Esophagus (tissue), 2 donors: ENCODE measurements around the gene MMP25. TPM values are rescaled to one million over a fixed set of nuclear protein-coding genes. Genes with fewer than 3 reads are reported as not detected.

ENCODE experiments used
- H3K27ac ChIP-seq, 2 donors: one replicate each; pipeline ENCODE4 v1.5.1; 2013; ENCODE audit warnings: low read depth in 2 of 2, mild to moderate bottlenecking in 2 of 2, inconsistent platforms in 1 of 2, low read length in 1 of 2, moderate library complexity in 1 of 2
- H3K27me3 ChIP-seq, 2 donors: one replicate each; pipeline ENCODE4 v1.6.1; 2013; ENCODE audit warnings: low read length in 2 of 2, control low read depth in 1 of 2, mild to moderate bottlenecking in 1 of 2; ENCODE audit not compliant: insufficient read depth in 2 of 2, control insufficient read depth in 1 of 2
- H3K36me3 ChIP-seq, 2 donors: one replicate each; pipeline ENCODE4 v1.6.1; 2013; ENCODE audit warnings: low read length in 1 of 2; ENCODE audit not compliant: control insufficient read depth in 2 of 2, insufficient read depth in 2 of 2
- H3K4me1 ChIP-seq, 2 donors: one replicate each; pipeline ENCODE4 v1.6.1; 2013; ENCODE audit warnings: low read length in 1 of 2; ENCODE audit not compliant: control insufficient read depth in 2 of 2, insufficient read depth in 2 of 2
- H3K4me3 ChIP-seq, 2 donors: one replicate each; pipeline ENCODE4 v1.5.1; 2013; ENCODE audit warnings: low read length in 2 of 2, mild to moderate bottlenecking in 2 of 2, low read depth in 1 of 2, moderate library complexity in 1 of 2
- H3K9me3 ChIP-seq, 2 donors: one replicate each; pipeline ENCODE4 v1.6.1; 2013; ENCODE audit warnings: mild to moderate bottlenecking in 2 of 2, low read depth in 1 of 2, low read length in 1 of 2, moderate library complexity in 1 of 2; ENCODE audit not compliant: control insufficient read depth in 2 of 2, insufficient read depth in 1 of 2
- WGBS, 2 donors: extraction: QIAGEN DNeasy Blood & Tissue Kit; methylation state at CpG; one replicate each; pipeline ENCODE4 v1.1.7; 2013; 5-methylcytosine and 5-hydroxymethylcytosine counted together
- polyA plus RNA-seq, 2 donors: library from polyadenylated mRNA; stranded (reverse); fragments of 200-250 nt; gene quantifications; one replicate each; pipeline ENCODE4 v1.2.3, GENCODE V29; 2013
- donor health status: healthy with polysubstance abuse.
- donor health status: Bipolar disorder and iron deficiency.

The MMP25 gene
- polyA plus RNA-seq, 2 donors = 0.51 to 2.6 TPM

GRCh38 chr16:3022684-3023414 lies 23.5 kb upstream of the MMP25 start:
- Histone ChIP-seq H3K36me3 (peaks cover 5 to 20% of the 10 kb centered on the region in 2 donors), H3K4me3 (peak overlapping the region; percentile 6 to 54), H3K27ac (peak overlapping the region; percentile 96 to 98), H3K27me3 (no peaks in the 10 kb centered on the region), H3K4me1 (peaks cover 8 to 32% of the 10 kb centered on the region in 2 donors), H3K9me3 (no peaks in the 10 kb centered on the region)
- WGBS, 2 donors = 18 to 30% methylated on average over 8 of the region's 8 CpGs

GRCh38 chr16:3023415-3023668 lies 23.0 kb upstream of the MMP25 start:
- Histone ChIP-seq H3K4me1 (peaks cover 10 to 30% of the 10 kb centered on the region in 2 donors), H3K4me3 (peak overlapping the region; percentile 54 to 69)
- 8 to 31% methylated on average over 3 to 6 of the region's 6 CpGs for WGBS, 2 donors

GRCh38 chr16:3023669-3024478 lies 22.5 kb upstream of the MMP25 start, which contains the start of the genes HCFC1R1 and THOC6:
HCFC1R1 (minus strand) TSS chr16:3023942; CDS start chr16:3023941, 1 bp downstream.
THOC6 (plus strand) TSS chr16:3024035; CDS start chr16:3024327, 292 bp downstream.
- Histone ChIP-seq H3K36me3 (peaks cover 5 to 22% of the 10 kb centered on the region in 2 donors), H3K4me3 (peak within 1 kb of the TSS; percentile 54 to 69), H3K4me1 (peaks cover 10 to 35% of the 10 kb centered on the region in 2 donors), H3K9me3 (no peaks in the 10 kb centered on the region), H3K27ac (peak within 1 kb of the TSS; percentile 96 to 98), H3K27me3 (no peaks in the 10 kb centered on the region)
- 1% methylated on average over 68 to 69 of the region's 69 CpGs for WGBS, 2 donors

More at GRCh38 chr16:3023415-3023668, 23.0 kb upstream of the MMP25 start:
- Histone ChIP-seq H3K36me3 (peaks cover 5 to 20% of the 10 kb centered on the region in 2 donors), H3K9me3 (no peaks in the 10 kb centered on the region), H3K27me3 (no peaks in the 10 kb centered on the region), H3K27ac (peak overlapping the region; percentile 96 to 98)

GRCh38 chr16:3025032-3026002 lies 21.0 kb upstream of the MMP25 start:
- Histone ChIP-seq H3K27ac (peak overlapping the region in 1 of 2 donors; percentile 14), H3K4me3 (no peak overlapping the region), H3K4me1 (peaks cover 10 to 41% of the 10 kb centered on the region in 2 donors), H3K27me3 (no peaks in the 10 kb centered on the region), H3K9me3 (peaks cover 0 to 2% of the 10 kb centered on the region in 2 donors), H3K36me3 (peaks cover 5 to 28% of the 10 kb centered on the region in 2 donors)
- WGBS, 2 donors = 88 to 89% methylated on average over 17 to 18 of the region's 18 CpGs

GRCh38 chr16:3026003-3026378 lies 20.4 kb upstream of the MMP25 start:
- Histone ChIP-seq H3K9me3 (peaks cover 0 to 3% of the 10 kb centered on the region in 2 donors), H3K27me3 (no peaks in the 10 kb centered on the region), H3K27ac (no peak overlapping the region), H3K36me3 (peaks cover 5 to 32% of the 10 kb centered on the region in 2 donors), H3K4me1 (peaks cover 10 to 41% of the 10 kb centered on the region in 2 donors), H3K4me3 (no peak overlapping the region)
- WGBS, 2 donors = 88 to 90% methylated on average over 8 of the region's 8 CpGs

GRCh38 chr16:3026609-3027488 lies 19.5 kb upstream of the MMP25 start:
- peaks cover 0 to 3% of the 10 kb centered on the region in 2 donors for H3K9me3 ChIP-seq
- peaks cover 14 to 33% of the 10 kb centered on the region in 2 donors for H3K4me1 ChIP-seq
- WGBS, 2 donors = 93 to 96% methylated on average over 22 to 24 of the region's 24 CpGs

GRCh38 chr16:3027489-3027795 lies 18.9 kb upstream of the MMP25 start:
- WGBS, 2 donors = 88 to 91% methylated on average over 8 of the region's 8 CpGs
- no peak overlapping the region for H3K4me3 ChIP-seq
- peaks cover 5 to 35% of the 10 kb centered on the region in 2 donors for H3K36me3 ChIP-seq
- H3K27ac ChIP-seq = no peak overlapping the region
- peaks cover 0 to 3% of the 10 kb centered on the region in 2 donors for H3K9me3 ChIP-seq
- no peaks in the 10 kb centered on the region for H3K27me3 ChIP-seq
- H3K4me1 ChIP-seq = peaks cover 14 to 33% of the 10 kb centered on the region in 2 donors

More at GRCh38 chr16:3026609-3027488, 19.5 kb upstream of the MMP25 start:
- Histone ChIP-seq H3K27ac (no peak overlapping the region), H3K36me3 (peaks cover 5 to 32% of the 10 kb centered on the region in 2 donors), H3K4me3 (no peak overlapping the region), H3K27me3 (no peaks in the 10 kb centered on the region)

GRCh38 chr16:3027983-3028715 lies 18.2 kb upstream of the MMP25 start:
- Histone ChIP-seq H3K4me1 (peaks cover 9 to 26% of the 10 kb centered on the region in 2 donors), H3K27ac (peak overlapping the region in 1 of 2 donors; percentile 23), H3K9me3 (peaks cover 0 to 3% of the 10 kb centered on the region in 2 donors), H3K4me3 (no peak overlapping the region), H3K27me3 (no peaks in the 10 kb centered on the region), H3K36me3 (peaks cover 5 to 36% of the 10 kb centered on the region in 2 donors)
- 14 to 17% methylated on average over 49 to 58 of the region's 58 CpGs for WGBS, 2 donors
